PC-3 (cell line): ENCODE measurements around the gene SYNCRIP. TPM values are rescaled to one million over a fixed set of nuclear protein-coding genes. Genes with fewer than 3 reads are reported as not detected.

Source experiments
- ATAC-seq: fragments of 200-7000 bp; cut with Tn5 transposase; 2 replicates; pipeline ENCODE4 v1.9.1; 2020; ENCODE audit warnings: mild to moderate bottlenecking, moderate library complexity
- BruUV-seq: library from RNA; stranded (reverse); fragments of 400-500 nt; replicated peaks from 2 replicates; lab custom pipeline; 2021; lab: Mats Ljungman, UMichigan
- CTCF ChIA-PET: fragments of 300-600 bp; sonication (Branson Sonifier 250); formaldehyde crosslinking; loops from one replicate; lab custom pipeline; 2022; ENCODE audit warnings: antibody characterized with exemption; lab: Charles Lee
- POLR2A ChIA-PET: fragments of 300-600 bp; sonication (Branson Sonifier 250); formaldehyde crosslinking; loops from one replicate; lab custom pipeline; 2022; ENCODE audit warnings: antibody characterized with exemption; ENCODE audit not compliant: unreplicated experiment; lab: Charles Lee
- DNase-seq: peaks from one replicate; pipeline ENCODE4 v3.0.0-alpha.2; 2015
- H2AFZ ChIP-seq: fragments of 300-600 bp; sonication (generic); 2 replicates; pipeline ENCODE4 v1.6.0; 2016; ENCODE audit warnings: antibody characterized with exemption, low read length
- H3F3A ChIP-seq: fragments of 300-600 bp; sonication (generic); one replicate; pipeline ENCODE4 v1.6.0; 2017; ENCODE audit warnings: antibody characterized with exemption, low read length, control low read depth, mild to moderate bottlenecking; ENCODE audit not compliant: unreplicated experiment
- H3K27ac ChIP-seq: fragments of 300-600 bp; sonication (generic); 2 replicates; pipeline ENCODE4 v1.5.1; 2016; ENCODE audit warnings: mild to moderate bottlenecking, low read length
- H3K27me3 ChIP-seq: fragments of 300-600 bp; sonication (generic); 2 replicates; pipeline ENCODE4 v1.6.1; 2016; ENCODE audit warnings: low read length, mixed read lengths
- H3K36me3 ChIP-seq: fragments of 300-600 bp; sonication (generic); 2 replicates; pipeline ENCODE4 v1.6.1; 2016; ENCODE audit warnings: low read depth, mixed run types, low read length, mixed read lengths
- H3K4me1 ChIP-seq: fragments of 300-600 bp; sonication (generic); 2 replicates; pipeline ENCODE4 v1.5.1; 2016; ENCODE audit warnings: low read length; ENCODE audit not compliant: insufficient read depth
- H3K4me2 ChIP-seq: fragments of 300-600 bp; sonication (generic); 2 replicates; pipeline ENCODE4 v1.6.0; 2016; ENCODE audit warnings: low read length
- H3K4me3 ChIP-seq: fragments of 300-600 bp; sonication (generic); 2 replicates; pipeline ENCODE4 v1.5.1; 2016; ENCODE audit warnings: mild to moderate bottlenecking, low read length, mixed read lengths
- H3K79me2 ChIP-seq: fragments of 300-600 bp; sonication (generic); 2 replicates; pipeline ENCODE4 v1.6.1; 2017; ENCODE audit warnings: low read length, mixed read lengths
- H3K9ac ChIP-seq: fragments of 300-600 bp; sonication (generic); 2 replicates; pipeline ENCODE4 v1.6.0; 2016; ENCODE audit warnings: mild to moderate bottlenecking, low read length
- H3K9me2 ChIP-seq: fragments of 300-600 bp; sonication (generic); replicated peaks from 2 replicates; pipeline ENCODE4 v1.6.1; 2016; ENCODE audit warnings: mixed run types, low read length, mixed read lengths
- H3K9me3 ChIP-seq: fragments of 300-600 bp; sonication (generic); 2 replicates; pipeline ENCODE4 v1.6.1; 2016; ENCODE audit warnings: low read length, mixed read lengths
- H4K20me1 ChIP-seq: fragments of 300-600 bp; sonication (generic); 2 replicates; pipeline ENCODE4 v1.6.1; 2016; ENCODE audit warnings: low read length, mixed read lengths
- EZH2 ChIP-seq: fragments of 300-600 bp; sonication (generic); IDR thresholded peaks from one replicate; pipeline ENCODE4 v1.6.1; 2017; ENCODE audit warnings: antibody characterized with exemption, mild to moderate bottlenecking, low read length; ENCODE audit not compliant: unreplicated experiment
- EZH2phosphoT487 ChIP-seq: fragments of 300-600 bp; sonication (generic); IDR thresholded peaks from 2 replicates; pipeline ENCODE4 v1.6.1; 2018; ENCODE audit warnings: mild to moderate bottlenecking, antibody characterized with exemption, low read length, borderline replicate concordance
- intact Hi-C: fragments of 100-400 bp; cut with micrococcal nuclease; formaldehyde crosslinking; loops from 2 replicates; pipeline ENCODE4 v1.9.0; 2023
- total RNA-seq: library from RNA; depleted of rRNA; stranded (reverse); fragments of >200 nt; gene quantifications from 2 replicates; pipeline ENCODE4 v1.2.3, GENCODE V29; 2014
- TF ChIP-seq, protein P1 (sequence below): fragments of 300-600 bp; sonication (generic); conservative IDR thresholded peaks from 2 replicates; pipeline ENCODE4 v1.5.1; 2017; ENCODE audit warnings: antibody characterized with exemption, low read depth, mild to moderate bottlenecking, low read length

SYNCRIP gene
- total RNA-seq, 1 experiment from 2014 or later: 63.8 TPM

DNA sequence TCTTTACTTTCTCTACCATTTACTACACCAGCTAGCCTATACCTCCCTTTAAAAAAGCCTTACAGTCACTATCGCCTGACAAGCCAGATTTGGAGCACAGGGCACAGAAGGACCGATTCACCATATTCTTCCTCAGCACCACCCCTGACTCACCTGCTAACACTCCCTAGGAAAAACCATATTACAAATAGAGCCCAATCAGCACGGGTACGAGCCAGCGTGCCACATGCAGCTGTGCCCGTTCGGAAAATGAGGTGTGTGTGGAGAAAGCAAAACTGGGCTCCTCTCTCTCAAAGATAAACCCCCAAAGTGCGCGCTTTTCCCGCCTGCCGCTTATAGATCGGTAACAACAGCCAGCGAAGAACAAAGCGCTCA, 1.2 kb downstream of the SYNCRIP start:
- BruUV-seq: TSS peak; percentile 19
- H2AFZ ChIP-seq: no peak overlapping the region
- DNase-seq (peak; percentile 30), ATAC-seq (no peak)
- H4K20me1 ChIP-seq: peaks cover 56% of the 10 kb centered on the region
- ChIA-PET CTCF (no interaction called here), POLR2A (no interaction called here)
- peaks cover 65% of the 10 kb centered on the region for H3K79me2 ChIP-seq
- peak overlapping the region; percentile 100 for H3K9ac ChIP-seq
- intact Hi-C loops: no loop called here
- H3K36me3 ChIP-seq: peaks cover 46% of the 10 kb centered on the region
- TF ChIP-seq, protein P1, sequence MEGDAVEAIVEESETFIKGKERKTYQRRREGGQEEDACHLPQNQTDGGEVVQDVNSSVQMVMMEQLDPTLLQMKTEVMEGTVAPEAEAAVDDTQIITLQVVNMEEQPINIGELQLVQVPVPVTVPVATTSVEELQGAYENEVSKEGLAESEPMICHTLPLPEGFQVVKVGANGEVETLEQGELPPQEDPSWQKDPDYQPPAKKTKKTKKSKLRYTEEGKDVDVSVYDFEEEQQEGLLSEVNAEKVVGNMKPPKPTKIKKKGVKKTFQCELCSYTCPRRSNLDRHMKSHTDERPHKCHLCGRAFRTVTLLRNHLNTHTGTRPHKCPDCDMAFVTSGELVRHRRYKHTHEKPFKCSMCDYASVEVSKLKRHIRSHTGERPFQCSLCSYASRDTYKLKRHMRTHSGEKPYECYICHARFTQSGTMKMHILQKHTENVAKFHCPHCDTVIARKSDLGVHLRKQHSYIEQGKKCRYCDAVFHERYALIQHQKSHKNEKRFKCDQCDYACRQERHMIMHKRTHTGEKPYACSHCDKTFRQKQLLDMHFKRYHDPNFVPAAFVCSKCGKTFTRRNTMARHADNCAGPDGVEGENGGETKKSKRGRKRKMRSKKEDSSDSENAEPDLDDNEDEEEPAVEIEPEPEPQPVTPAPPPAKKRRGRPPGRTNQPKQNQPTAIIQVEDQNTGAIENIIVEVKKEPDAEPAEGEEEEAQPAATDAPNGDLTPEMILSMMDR: no peak
- no peak for TF ChIP-seq EZH2
- TF ChIP-seq EZH2phosphoT487: no peak
- peaks cover 17% of the 10 kb centered on the region for H3K4me1 ChIP-seq
- H3K4me2 ChIP-seq: peak overlapping the region; percentile 88
- no peaks in the 10 kb centered on the region for H3F3A ChIP-seq
- H3K4me3 ChIP-seq: peak overlapping the region; percentile 89
- H3K9me3 ChIP-seq: no peaks in the 10 kb centered on the region
- no peaks in the 10 kb centered on the region for H3K9me2 ChIP-seq
- no peaks in the 10 kb centered on the region for H3K27me3 ChIP-seq
- H3K27ac ChIP-seq: peak overlapping the region; percentile 98

DNA sequence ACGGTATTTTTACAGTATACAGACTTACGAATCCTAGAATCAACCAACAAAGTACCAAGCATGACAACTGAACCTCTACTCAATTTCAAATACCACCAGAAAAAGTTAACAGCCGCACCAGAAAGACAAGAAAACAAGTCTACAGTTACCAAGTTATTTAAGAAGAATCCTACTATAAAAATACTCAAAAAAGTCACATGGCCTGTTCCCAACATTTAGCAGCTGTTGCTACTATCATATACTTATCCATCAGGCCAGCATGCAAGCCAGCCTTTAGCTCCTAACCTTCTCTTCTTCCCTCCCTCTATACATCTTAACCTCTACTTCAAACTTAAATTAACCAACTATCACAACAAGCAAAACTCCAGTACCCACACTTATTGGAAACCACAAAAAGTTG, 1.9 kb downstream of the SYNCRIP start:
- H3K27me3 ChIP-seq: no peaks in the 10 kb centered on the region
- H3K4me1 ChIP-seq: peaks cover 17% of the 10 kb centered on the region
- ATAC-seq (no peak), DNase-seq (no peak)
- peaks cover 52% of the 10 kb centered on the region for H3K36me3 ChIP-seq
- ChIA-PET CTCF (no interaction called here), POLR2A (no interaction called here)
- no peaks in the 10 kb centered on the region for H3F3A ChIP-seq
- H3K9me3 ChIP-seq: no peaks in the 10 kb centered on the region
- H3K4me2 ChIP-seq: peak overlapping the region; percentile 88
- no TSS peak for BruUV-seq
- peak overlapping the region; percentile 89 for H3K4me3 ChIP-seq
- intact Hi-C loops: no loop called here
- H3K9me2 ChIP-seq: no peaks in the 10 kb centered on the region
- TF ChIP-seq EZH2phosphoT487: no peak
- TF ChIP-seq, protein P1: no peak
- no peak for TF ChIP-seq EZH2
- H2AFZ ChIP-seq: no peak overlapping the region
- peaks cover 72% of the 10 kb centered on the region for H3K79me2 ChIP-seq
- no peak overlapping the region for H3K27ac ChIP-seq
- peaks cover 57% of the 10 kb centered on the region for H4K20me1 ChIP-seq
- H3K9ac ChIP-seq: peak overlapping the region; percentile 100; the same call in 1 of the 2 replicates

DNA sequence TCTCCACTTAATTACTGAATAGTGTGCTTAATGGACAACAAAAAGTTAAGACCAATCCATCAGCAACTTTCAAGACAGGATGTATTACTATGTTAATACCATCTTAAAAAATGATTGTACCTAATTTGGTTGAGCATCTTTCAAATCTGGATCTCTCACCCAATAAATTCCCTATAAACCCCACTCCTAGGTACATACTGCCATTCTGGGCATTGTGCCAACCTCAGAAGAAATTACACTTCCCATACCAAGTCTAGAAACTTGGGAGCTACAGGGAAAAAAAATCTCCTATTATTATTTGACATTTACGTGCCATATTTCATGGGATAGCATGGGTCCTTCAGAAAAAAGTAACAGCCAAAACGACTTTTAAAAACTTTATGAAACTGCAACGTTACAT, 5.1 kb downstream of the SYNCRIP start:
- Histone ChIP-seq H3K4me2 (no peak overlapping the region), H3F3A (no peaks in the 10 kb centered on the region), H3K27ac (no peak overlapping the region), H3K79me2 (peaks cover 97% of the 10 kb centered on the region), H3K9me3 (no peaks in the 10 kb centered on the region), H3K9ac (no peak overlapping the region), H4K20me1 (peaks cover 81% of the 10 kb centered on the region), H3K4me1 (peaks cover 7% of the 10 kb centered on the region), H3K36me3 (peaks cover 79% of the 10 kb centered on the region), H3K27me3 (no peaks in the 10 kb centered on the region), H2AFZ (no peak overlapping the region), H3K4me3 (no peak overlapping the region), H3K9me2 (no peaks in the 10 kb centered on the region)
- ATAC-seq (no peak), DNase-seq (no peak)
- intact Hi-C loops: no loop called here
- BruUV-seq: no TSS peak
- POLR2A ChIA-PET: no interaction called here
- TF ChIP-seq EZH2 (no peak), EZH2phosphoT487 (no peak)
- CTCF ChIA-PET: no interaction called here
